Ascending aorta (tissue), 2 donors: ENCODE data around the gene WFIKKN1. TPM values are rescaled to one million over a fixed set of nuclear protein-coding genes. Genes with fewer than 3 reads are reported as not detected.

Experiments used
- DNase-seq, 2 donors: peaks; one replicate each; pipeline ENCODE4 v3.0.0-alpha.2; 2019; ENCODE audit warnings: low spot score in 2 of 2
- H3K27ac ChIP-seq, 2 donors: fragments of 200-600 bp; sonication (generic); one replicate each; pipeline ENCODE4 v1.5.1; 2016 to 2017; ENCODE audit warnings: mild to moderate bottlenecking in 1 of 2
- H3K27me3 ChIP-seq: fragments of 200-600 bp; sonication (generic); one replicate; pipeline ENCODE4 v1.5.1; 2017
- H3K36me3 ChIP-seq, 2 donors: fragments of 200-600 bp; sonication (generic); one replicate each; pipeline ENCODE4 v1.5.1; 2016
- H3K4me1 ChIP-seq, 2 donors: fragments of 200-600 bp; sonication (generic); one replicate each; pipeline ENCODE4 v1.5.1; 2016 to 2017; ENCODE audit warnings: mild to moderate bottlenecking in 1 of 2
- H3K4me3 ChIP-seq, 2 donors: fragments of 200-600 bp; sonication (generic); one replicate each; pipeline ENCODE4 v1.5.1; 2016 to 2017; ENCODE audit warnings: mild to moderate bottlenecking in 1 of 2
- H3K9me3 ChIP-seq, 2 donors: fragments of 200-600 bp; sonication (generic); one replicate each; pipeline ENCODE4 v1.5.1; 2016
- CTCF ChIP-seq, 3 experiments: fragments of 200-600 bp in 2 of 3; fragments of 450-650 bp in 1 of 3; sonication (generic) in 2 of 3; IDR thresholded peaks; one replicate each; pipeline ENCODE4 v1.5.1; 2016 to 2019; ENCODE audit warnings: antibody characterized with exemption in 3 of 3, mild to moderate bottlenecking in 1 of 3, moderate library complexity in 1 of 3
- intact Hi-C: fragments of 100-400 bp; cut with DNase I; formaldehyde crosslinking; loops from one replicate; pipeline ENCODE4 v1.15.1; 2023
- total RNA-seq: library from RNA; depleted of rRNA; stranded (reverse); fragments of >200 nt; gene quantifications from one replicate; pipeline ENCODE4 v1.1.0, GENCODE V29; 2016

WFIKKN1 gene
- total RNA-seq, 1 donor from 2014 or later, result not detected

- intact Hi-C loops, result loop anchor here (5.0 kb wide), 2 partner anchors 203 to 353 kb away; partner anchors contain the start of genes FAM234A and PGAP6
- no peaks in the 10 kb centered on the region for H3K27me3 ChIP-seq
- no peak for DNase-seq
- peaks cover 7% of the 10 kb centered on the region in 2 donors for H3K36me3 ChIP-seq
- H3K4me3 ChIP-seq, result no peak overlapping the region
- H3K27ac ChIP-seq, result no peak overlapping the region
- H3K9me3 ChIP-seq, result no peaks in the 10 kb centered on the region
- no peak for TF ChIP-seq CTCF (IDR thresholded peaks at IDR 0.05)
- H3K4me1 ChIP-seq, result peaks cover 8 to 13% of the 10 kb centered on the region in 2 donors
Observed at GRCh38 chr16:585351-585750, 45.4 kb upstream of the WFIKKN1 start.

DNA sequence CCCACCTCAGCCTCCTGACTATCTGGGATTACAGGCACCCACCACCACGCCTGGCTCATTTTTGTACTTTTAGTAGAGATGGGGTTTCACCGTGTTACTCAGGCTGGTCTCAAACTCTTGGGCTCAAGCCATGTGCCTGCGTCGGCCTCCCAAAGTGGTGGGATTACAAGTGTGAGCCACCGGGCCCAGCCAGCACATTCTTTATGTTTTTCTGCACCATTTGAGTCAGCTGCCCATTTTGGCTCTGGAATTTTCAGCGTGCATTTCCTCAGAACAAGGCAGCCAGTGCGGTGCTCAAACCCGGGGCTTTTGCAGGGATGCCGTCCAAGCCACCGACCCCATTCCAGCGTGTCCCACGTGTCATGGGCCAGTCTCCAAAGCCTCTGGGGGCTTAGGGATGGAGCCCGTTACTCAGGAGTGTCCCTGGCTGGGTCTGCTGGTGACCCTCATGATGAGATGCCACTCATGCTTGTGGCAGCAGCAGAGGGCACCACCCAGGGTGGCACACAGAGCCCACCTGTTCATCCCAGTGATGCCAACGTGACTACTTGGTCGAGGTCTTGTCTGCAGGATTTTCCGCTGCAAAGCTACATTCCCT, 44.6 kb upstream of the WFIKKN1 start:
- no peaks in the 10 kb centered on the region for H3K27me3 ChIP-seq
- TF ChIP-seq CTCF (IDR thresholded peaks at IDR 0.05), result no peak
- H3K27ac ChIP-seq, result no peak overlapping the region
- intact Hi-C loops, result loop anchor here (5.0 kb wide), 2 partner anchors 204 to 354 kb away; partner anchors contain the start of genes FAM234A and PGAP6
- peaks cover 8 to 19% of the 10 kb centered on the region in 2 donors for H3K4me1 ChIP-seq
- peaks cover 1 to 7% of the 10 kb centered on the region in 2 donors for H3K36me3 ChIP-seq
- no peaks in the 10 kb centered on the region for H3K9me3 ChIP-seq
- H3K4me3 ChIP-seq, result no peak overlapping the region
- DNase-seq, result no peak

- H3K4me1 ChIP-seq, result peaks cover 8 to 27% of the 10 kb centered on the region in 2 donors
- H3K4me3 ChIP-seq, result no peak overlapping the region
- intact Hi-C loops, result loop anchor here (5.0 kb wide), 2 partner anchors 205 to 355 kb away; partner anchors contain the start of genes FAM234A and PGAP6
- TF ChIP-seq CTCF (IDR thresholded peaks at IDR 0.05), result no peak
- H3K27ac ChIP-seq, result no peak overlapping the region
- H3K9me3 ChIP-seq, result no peaks in the 10 kb centered on the region
- peaks cover 0 to 7% of the 10 kb centered on the region in 2 donors for H3K36me3 ChIP-seq
- no peaks in the 10 kb centered on the region for H3K27me3 ChIP-seq
- DNase-seq, result no peak
Observed at GRCh38 chr16:586645-587590, 43.9 kb upstream of the WFIKKN1 start.

DNA sequence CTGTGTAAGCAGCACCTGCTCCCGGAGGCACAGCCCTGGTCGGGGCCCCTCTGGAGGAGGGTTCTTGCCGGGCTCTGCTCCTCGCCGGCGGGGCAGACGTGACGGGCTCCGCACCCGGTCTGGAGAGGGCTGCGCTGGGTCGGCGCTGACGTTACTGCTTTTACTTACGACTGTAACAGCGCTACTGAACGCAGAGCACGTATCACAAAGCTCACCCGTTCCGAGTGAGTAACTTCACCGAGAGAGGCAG, 42.2 kb upstream of the WFIKKN1 start:
- H3K9me3 ChIP-seq, result no peaks in the 10 kb centered on the region
- H3K27me3 ChIP-seq, result no peaks in the 10 kb centered on the region
- peaks cover 8 to 32% of the 10 kb centered on the region in 2 donors for H3K4me1 ChIP-seq
- peak overlapping the region; percentile 92 to 94 for H3K27ac ChIP-seq
- peak in 1 of 2 donors; percentile 75 for DNase-seq
- no peaks in the 10 kb centered on the region for H3K36me3 ChIP-seq
- intact Hi-C loops, result loop anchor here (5.0 kb wide), 2 partner anchors 206 to 356 kb away; partner anchors contain the start of genes FAM234A and PGAP6
- TF ChIP-seq CTCF (IDR thresholded peaks at IDR 0.05), result no peak
- peak overlapping the region; percentile 75 to 81 for H3K4me3 ChIP-seq

DNA sequence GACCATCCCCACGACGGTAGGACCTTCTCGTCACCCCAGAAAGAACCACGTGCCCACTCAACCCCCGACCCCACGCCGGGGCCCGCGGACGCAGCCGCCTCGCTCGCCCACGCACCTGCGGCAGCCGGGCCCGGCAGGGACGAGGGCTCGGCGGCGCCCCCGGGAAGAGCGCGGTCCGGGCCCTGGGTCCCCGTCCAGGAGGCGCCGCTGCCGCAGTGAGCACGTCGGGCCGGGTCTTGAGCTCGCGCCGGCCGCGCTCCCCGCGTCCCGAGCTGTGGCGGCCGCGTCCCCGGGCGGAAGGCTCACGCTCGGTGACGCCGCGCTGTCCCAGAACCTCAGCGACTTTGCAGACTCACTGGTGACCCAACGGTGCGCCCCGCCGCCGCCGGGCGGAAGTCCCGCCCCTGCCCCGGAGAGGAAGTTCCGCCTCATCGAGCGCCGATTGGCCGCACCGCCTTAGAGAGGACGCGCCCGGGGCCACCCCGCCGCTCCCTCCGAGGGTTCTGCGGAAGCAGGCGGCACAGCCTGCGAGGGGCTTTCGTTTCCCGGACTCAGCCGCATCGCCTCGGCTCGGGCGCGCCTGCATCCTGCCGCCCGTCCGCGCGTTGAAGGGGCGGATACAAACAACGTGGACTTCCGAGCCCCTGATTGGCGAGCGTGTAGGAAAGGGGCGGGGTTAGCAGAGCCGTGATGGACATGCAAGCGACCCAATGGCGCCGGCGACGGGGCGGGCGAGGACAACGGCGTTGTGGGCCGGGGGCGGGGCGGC, 41.7 kb upstream of the WFIKKN1 start:
- Histone ChIP-seq H3K4me1 (peaks cover 8 to 32% of the 10 kb centered on the region in 2 donors), H3K36me3 (peaks cover 0 to 3% of the 10 kb centered on the region in 2 donors), H3K9me3 (no peaks in the 10 kb centered on the region), H3K4me3 (peak overlapping the region; percentile 75 to 81), H3K27me3 (no peaks in the 10 kb centered on the region), H3K27ac (peak overlapping the region; percentile 92 to 94)
- intact Hi-C loops, result loop anchor here (1.0 to 5.0 kb wide), 5 partner anchors 47 to 357 kb away; partner anchors contain the start of genes CAPN15, FAM234A, METTL26 and PGAP6
- peak; percentile 83 to 98 for DNase-seq
- TF ChIP-seq CTCF (IDR thresholded peaks at IDR 0.05), result peak in 1 of 3 experiments; percentile 17
